ENCODE measurements around the gene WDR91. TPM values are rescaled to one million over a fixed set of nuclear protein-coding genes. Genes with fewer than 3 reads are reported as not detected.
A peak's percentile ranks its signal among the peaks of the same experiment; 100 is the strongest.

The WDR91 gene
- total RNA-seq, 2 experiments from 2014 or later: 10.7 to 11.6 TPM

DNA sequence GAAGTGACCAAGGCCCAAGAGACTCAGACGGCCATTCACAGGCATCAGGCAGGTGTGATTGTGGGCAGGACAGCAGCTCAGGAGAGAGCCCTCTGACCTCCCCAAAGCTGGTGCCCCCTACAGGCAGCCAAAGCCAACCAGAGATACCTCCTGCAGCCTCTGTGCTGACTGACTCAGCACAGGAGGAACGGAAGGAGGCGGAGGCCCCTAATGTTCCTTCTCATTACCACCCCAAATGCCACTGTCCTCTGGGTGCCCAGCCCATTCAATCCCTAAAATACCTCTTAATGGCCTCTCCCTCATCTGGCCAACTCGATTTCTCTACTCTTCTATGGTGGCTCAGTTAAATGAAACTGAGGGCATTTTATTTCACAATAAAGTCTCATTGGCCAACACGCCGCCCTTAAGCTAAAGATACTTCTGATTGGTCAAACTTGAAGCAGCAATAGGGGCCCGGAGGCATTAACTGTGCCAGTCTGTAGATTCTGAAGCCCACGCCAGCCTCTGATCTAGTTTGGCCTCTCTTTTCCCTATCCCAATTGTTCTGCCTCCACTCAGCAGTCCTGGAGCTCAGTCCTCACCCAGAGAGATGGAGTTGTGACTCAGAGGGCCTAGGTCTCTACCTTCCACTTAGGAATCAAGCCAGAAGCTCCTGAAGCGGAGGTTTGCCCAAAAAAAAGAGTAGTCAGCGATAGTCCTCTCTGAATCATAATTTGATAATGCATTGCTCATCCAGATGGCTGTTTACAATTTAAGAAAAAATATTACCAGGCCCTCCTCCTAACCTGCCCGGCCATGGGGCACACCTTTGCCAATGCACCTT lies 42.0 kb downstream of the WDR91 start:
- Mint-ChIP-seq H3K27ac (peak overlapping the region; percentile 93), H3K9me3 (no peaks in the 10 kb centered on the region), H3K4me3 (peak overlapping the region; percentile 87), H3K36me3 (ENCODE audit: low read depth) (peaks cover 54% of the 10 kb centered on the region), H3K4me1 (peaks cover 51% of the 10 kb centered on the region), H3K27me3 (no peaks in the 10 kb centered on the region)
- POLR2A ChIA-PET: interaction anchor here (0.6 to 9.1 kb wide), 12 partner anchors 10 to 524 kb away, joined by 3 to 181 read pairs (median 5); partner anchors contain the start of genes AGBL3, BPGM, TMEM140 and WDR91
- CTCF ChIA-PET: interaction anchor here (0.6 to 5.0 kb wide), 17 partner anchors 9 to 537 kb away, joined by 3 to 88 read pairs (median 4); partner anchors contain the start of genes AGBL3, BPGM, TMEM140 and WDR91
- DNase-seq: peak; percentile 75

DNA sequence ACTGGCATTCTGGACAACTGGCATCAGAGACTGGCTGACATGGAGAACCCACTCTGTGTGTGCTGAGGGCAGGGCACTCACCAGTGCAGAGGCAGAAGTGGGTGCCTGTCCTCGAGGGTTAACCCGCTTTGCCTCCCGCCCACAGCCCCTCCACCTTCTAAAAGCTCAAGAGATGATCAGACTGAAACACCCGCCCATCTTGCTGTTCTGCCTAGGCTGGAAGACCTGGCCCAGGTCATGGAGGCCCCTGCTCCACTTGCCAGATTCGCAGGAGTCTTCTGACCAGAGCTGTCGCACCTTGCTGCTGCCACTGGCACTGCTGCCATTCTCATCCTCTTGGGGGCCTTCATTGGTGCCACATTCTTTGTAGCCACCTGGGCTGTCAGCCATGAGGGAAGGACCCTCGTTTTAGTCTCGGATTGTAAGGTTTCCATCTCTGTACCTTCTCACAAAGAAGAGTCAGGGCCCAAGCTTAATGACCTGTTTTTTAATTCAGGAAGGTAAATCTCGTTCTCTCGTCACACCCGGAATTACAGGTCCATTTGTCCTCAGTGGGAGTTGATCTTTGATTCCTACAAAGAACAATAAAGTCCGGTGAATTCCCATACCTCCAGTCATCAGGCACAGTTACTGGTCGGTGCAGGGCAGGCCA lies 42.7 kb downstream of the WDR91 start:
- DNase-seq: peak; percentile 15
- peaks cover 56% of the 10 kb centered on the region for H3K4me1 Mint-ChIP-seq
- peak overlapping the region; percentile 87 for H3K4me3 Mint-ChIP-seq
- POLR2A ChIA-PET: interaction anchor here (1.3 to 9.1 kb wide), 7 partner anchors 9 to 182 kb away, joined by 5 to 181 read pairs (median 5); partner anchors contain the start of genes AGBL3, TMEM140 and WDR91
- H3K9me3 Mint-ChIP-seq: no peaks in the 10 kb centered on the region
- peaks cover 61% of the 10 kb centered on the region for H3K36me3 Mint-ChIP-seq (ENCODE audit: low read depth)
- H3K27me3 Mint-ChIP-seq: no peaks in the 10 kb centered on the region
- CTCF ChIA-PET: interaction anchor here (0.7 to 5.0 kb wide), 12 partner anchors 8 to 536 kb away, joined by 3 to 88 read pairs (median 6); partner anchors contain the start of genes AGBL3, BPGM, TMEM140 and WDR91
- peak overlapping the region; percentile 93 for H3K27ac Mint-ChIP-seq

DNA sequence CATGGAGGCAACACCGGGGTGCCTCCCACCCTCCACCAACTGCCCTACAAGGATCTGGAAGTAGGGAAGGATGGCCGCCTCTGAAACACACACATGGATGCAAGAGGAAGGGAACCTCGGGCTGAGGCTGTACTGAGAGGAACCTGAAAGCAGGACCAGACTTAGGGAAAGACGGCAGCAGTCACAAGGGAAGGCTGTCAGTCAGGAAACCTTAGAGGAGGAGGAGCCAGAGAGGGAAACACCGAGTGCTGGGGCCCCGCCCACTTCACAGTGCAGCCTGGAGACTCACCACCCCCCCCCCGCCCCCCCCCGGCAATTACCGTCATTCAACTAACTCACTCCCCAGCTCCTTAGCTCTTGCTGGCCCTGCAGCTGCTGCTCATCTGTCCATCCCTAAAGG lies 43.3 kb downstream of the WDR91 start:
- H3K9me3 Mint-ChIP-seq: peaks cover under 1% of the 10 kb centered on the region

DNA sequence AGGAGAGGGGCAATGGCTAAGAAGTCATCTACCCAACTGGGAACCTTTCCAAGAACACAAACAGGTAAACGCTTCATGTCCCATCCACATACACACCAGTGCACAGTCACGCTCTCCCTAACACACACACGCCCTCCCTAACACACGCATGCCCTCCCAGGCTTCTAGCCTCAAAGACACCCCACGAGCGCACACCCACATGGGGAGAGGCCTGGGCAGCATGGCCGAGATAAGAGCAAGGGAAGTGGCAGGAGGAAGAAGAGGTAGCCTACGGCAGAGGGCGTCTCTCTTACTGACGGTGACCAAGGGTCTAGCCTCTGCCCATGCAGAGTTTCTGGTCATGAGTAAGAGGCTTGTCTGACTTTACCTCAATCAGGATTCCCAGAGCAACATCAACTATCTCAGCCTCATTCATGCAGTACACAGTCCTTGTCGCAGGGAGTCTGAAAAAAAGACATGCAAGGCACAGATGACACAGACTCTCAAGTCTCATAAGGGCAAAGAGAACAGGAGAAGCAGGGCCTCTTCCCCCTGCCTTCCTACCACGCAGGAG lies 43.9 kb downstream of the WDR91 start:
- Mint-ChIP-seq H3K4me3 (no peak overlapping the region), H3K27ac (peak overlapping the region; percentile 55), H3K4me1 (peaks cover 58% of the 10 kb centered on the region), H3K9me3 (peaks cover 5% of the 10 kb centered on the region), H3K36me3 (ENCODE audit: low read depth) (peaks cover 67% of the 10 kb centered on the region), H3K27me3 (no peaks in the 10 kb centered on the region)
- ChIA-PET POLR2A (interaction anchor here (4.6 to 9.1 kb wide), 2 partner anchors 8 to 18 kb away, joined by 53 to 181 read pairs; partner anchors contain the start of gene TMEM140), CTCF (interaction anchor here (0.6 to 5.0 kb wide), 3 partner anchors 19 to 181 kb away, joined by 3 to 88 read pairs (median 58); partner anchors contain the start of genes AGBL3 and TMEM140)
- no peak for DNase-seq

More for the DNA sequence above, 43.3 kb downstream of the WDR91 start:
- no peaks in the 10 kb centered on the region for H3K27me3 Mint-ChIP-seq
- peak overlapping the region; percentile 93 for H3K27ac Mint-ChIP-seq
- peaks cover 56% of the 10 kb centered on the region for H3K4me1 Mint-ChIP-seq
- peak; percentile 26 for DNase-seq
- H3K36me3 Mint-ChIP-seq (ENCODE audit: low read depth): peaks cover 62% of the 10 kb centered on the region
- peak overlapping the region; percentile 32 for H3K4me3 Mint-ChIP-seq
- ChIA-PET POLR2A (interaction anchor here (3.5 to 9.1 kb wide), 3 partner anchors 9 to 43 kb away, joined by 26 to 181 read pairs (median 53); partner anchors contain the start of genes TMEM140 and WDR91), CTCF (interaction anchor here (1.1 to 5.0 kb wide), 6 partner anchors 7 to 522 kb away, joined by 3 to 88 read pairs (median 28); partner anchors contain the start of genes AGBL3, BPGM, TMEM140 and WDR91)

DNA sequence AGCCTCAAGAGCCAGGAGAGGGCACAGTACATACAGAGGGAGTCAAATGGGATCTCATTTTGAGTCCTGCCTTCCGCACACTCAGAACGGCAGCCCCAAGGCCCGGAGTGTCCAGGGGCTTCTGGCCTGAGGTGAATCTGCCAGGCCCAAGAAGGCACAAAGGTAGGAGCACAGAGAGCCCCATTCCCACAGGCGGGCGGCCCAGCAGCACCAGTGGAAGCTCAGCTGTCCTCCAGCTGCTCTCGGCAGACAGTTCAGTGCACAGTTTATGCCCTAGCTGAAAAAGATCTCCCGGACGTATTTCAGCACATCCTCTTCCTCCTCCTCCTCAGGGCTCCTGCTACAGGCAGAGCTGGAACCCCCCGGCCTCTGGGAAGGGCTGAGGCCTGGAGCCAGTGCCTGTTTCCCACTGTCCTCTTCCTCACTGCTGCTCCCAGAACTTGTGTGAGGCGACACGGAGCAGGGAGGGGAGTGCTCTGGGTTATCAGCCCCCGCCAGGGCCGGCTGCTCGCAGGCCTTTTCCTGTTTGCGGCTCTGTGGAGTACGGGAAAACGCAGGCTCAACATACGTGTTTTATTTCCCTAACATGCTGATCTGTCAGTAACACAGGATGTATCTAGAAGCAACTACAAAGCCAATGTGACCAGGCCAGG lies 44.9 kb downstream of the WDR91 start:
- Mint-ChIP-seq H3K36me3 (ENCODE audit: low read depth) (peaks cover 77% of the 10 kb centered on the region), H3K4me1 (peaks cover 56% of the 10 kb centered on the region), H3K27me3 (no peaks in the 10 kb centered on the region), H3K4me3 (no peak overlapping the region), H3K27ac (peak overlapping the region; percentile 19), H3K9me3 (peaks cover 11% of the 10 kb centered on the region)
- POLR2A ChIA-PET: interaction anchor here (0.6 to 9.1 kb wide), 3 partner anchors 9 to 32 kb away, joined by 3 to 181 read pairs (median 4); partner anchors contain the start of gene TMEM140
- CTCF ChIA-PET: interaction anchor here (0.6 kb wide), 1 partner anchor 22 kb away, joined by 3 read pairs; no protein-coding TSS in a partner anchor
- no peak for DNase-seq

DNA sequence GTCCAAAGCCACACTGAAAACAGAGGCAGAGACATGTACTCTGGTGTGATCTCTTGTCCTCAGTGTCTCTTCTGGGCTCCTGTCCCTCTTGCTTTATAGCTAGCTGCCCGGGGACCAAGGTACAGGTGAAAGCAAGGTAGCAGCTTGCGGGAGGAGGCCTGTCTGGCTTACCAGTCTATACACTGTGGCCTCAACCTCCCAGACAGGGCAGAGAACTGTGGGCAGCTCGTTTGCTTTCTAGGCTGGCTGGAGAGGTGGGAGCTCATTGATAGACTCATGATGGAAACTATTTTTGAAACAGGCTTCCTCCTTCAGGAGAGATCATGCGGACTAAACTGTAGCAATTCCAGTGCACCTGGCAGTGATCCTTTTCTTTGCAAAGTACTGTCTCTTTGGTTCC lies 45.5 kb downstream of the WDR91 start:
- Mint-ChIP-seq H3K27ac (no peak overlapping the region), H3K27me3 (no peaks in the 10 kb centered on the region), H3K4me1 (peaks cover 60% of the 10 kb centered on the region), H3K4me3 (no peak overlapping the region), H3K9me3 (peaks cover 11% of the 10 kb centered on the region), H3K36me3 (ENCODE audit: low read depth) (peaks cover 83% of the 10 kb centered on the region)
- CTCF ChIA-PET: no interaction called here
- no peak for DNase-seq
- POLR2A ChIA-PET: interaction anchor here (0.6 to 9.1 kb wide), 3 partner anchors 8 to 32 kb away, joined by 3 to 181 read pairs (median 4); partner anchors contain the start of gene TMEM140

DNA sequence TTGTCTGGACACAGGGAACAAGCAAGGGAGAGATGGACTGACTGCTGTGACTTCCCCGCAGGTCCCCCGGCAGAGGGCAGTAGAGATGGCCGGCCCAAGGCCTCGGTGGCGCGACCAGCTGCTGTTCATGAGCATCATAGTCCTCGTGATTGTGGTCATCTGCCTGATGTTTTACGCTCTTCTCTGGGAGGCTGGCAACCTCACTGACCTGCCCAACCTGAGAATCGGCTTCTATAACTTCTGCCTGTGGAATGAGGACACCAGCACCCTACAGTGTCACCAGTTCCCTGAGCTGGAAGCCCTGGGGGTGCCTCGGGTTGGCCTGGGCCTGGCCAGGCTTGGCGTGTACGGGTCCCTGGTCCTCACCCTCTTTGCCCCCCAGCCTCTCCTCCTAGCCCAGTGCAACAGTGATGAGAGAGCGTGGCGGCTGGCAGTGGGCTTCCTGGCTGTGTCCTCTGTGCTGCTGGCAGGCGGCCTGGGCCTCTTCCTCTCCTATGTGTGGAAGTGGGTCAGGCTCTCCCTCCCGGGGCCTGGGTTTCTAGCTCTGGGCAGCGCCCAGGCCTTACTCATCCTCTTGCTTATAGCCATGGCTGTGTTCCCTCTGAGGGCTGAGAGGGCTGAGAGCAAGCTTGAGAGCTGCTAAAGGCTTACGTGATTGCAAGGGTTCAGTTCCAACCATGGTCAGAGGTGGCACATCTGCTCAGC lies 46.8 kb downstream of the WDR91 start:
- H3K4me1 Mint-ChIP-seq: peaks cover 67% of the 10 kb centered on the region
- H3K36me3 Mint-ChIP-seq (ENCODE audit: low read depth): peaks cover 93% of the 10 kb centered on the region
- no peak overlapping the region for H3K27ac Mint-ChIP-seq
- no peaks in the 10 kb centered on the region for H3K27me3 Mint-ChIP-seq
- peaks cover 11% of the 10 kb centered on the region for H3K9me3 Mint-ChIP-seq
- H3K4me3 Mint-ChIP-seq: no peak overlapping the region
- ChIA-PET CTCF (interaction anchor here (0.6 kb wide), 1 partner anchor 17 kb away, joined by 3 read pairs; the partner anchor contains the start of gene TMEM140), POLR2A (interaction anchor here (0.9 to 9.1 kb wide), 2 partner anchors 10 to 15 kb away, joined by 3 to 181 read pairs; partner anchors contain the start of gene TMEM140)
- DNase-seq: no peak

DNA sequence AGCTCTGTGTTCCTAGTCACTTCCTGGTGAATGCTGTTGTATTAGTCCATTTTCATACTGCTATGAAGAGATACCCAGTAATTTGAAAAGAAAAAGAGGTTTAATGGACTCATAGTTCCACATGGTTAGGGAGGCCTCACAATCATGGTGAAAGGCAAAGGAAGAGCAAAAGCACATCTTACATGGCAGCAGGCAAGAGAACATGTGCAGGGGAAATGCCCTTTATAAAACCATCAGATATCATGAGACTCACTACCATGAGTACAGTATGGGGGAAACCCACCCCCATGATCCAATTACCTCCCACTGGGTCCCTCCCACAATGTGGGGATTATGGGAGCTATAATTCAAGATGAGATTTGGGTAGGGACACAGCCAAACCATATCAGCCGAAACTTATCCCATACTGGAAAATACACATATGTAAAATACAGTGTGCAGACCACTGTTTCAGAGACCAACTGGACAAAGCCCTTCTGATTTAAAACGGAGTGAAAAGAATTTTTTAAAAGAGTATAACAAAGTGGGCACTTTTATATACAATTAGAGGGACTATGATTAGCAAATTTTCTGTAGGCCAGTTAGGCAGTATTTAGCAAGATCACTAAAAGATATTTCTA lies 48.8 kb downstream of the WDR91 start:
- ChIA-PET CTCF (no interaction called here), POLR2A (interaction anchor here (7.1 kb wide), 2 partner anchors 7 to 13 kb away, joined by 53 to 90 read pairs; partner anchors contain the start of genes CYREN and TMEM140)

DNA sequence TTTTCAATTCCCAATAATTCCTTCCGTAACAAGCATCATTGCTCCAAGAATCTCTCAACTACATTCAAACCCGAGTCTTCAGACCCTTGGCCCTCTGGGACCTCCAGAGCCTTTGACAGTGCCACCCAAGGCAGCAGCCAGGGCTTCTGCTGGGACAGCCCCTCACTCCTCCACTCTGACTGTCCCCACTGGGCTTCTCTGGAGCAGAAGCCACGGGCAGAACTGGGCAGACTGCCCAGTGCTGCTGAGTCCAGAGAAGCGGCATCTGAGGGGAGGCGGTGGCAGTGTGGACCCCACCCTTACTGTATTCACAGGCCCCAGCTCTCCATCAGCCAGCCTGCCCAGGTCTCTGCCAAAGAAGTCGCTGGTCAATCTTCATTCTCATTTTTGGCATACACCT lies 49.7 kb downstream of the WDR91 start:
- Mint-ChIP-seq H3K27me3 (no peaks in the 10 kb centered on the region), H3K36me3 (ENCODE audit: low read depth) (peaks cover 94% of the 10 kb centered on the region), H3K4me1 (peaks cover 58% of the 10 kb centered on the region), H3K9me3 (peaks cover 20% of the 10 kb centered on the region), H3K27ac (peak overlapping the region; percentile 83), H3K4me3 (no peak overlapping the region)
- ChIA-PET CTCF (interaction anchor here (1.2 to 2.8 kb wide), 2 partner anchors 8 to 175 kb away, joined by 6 to 31 read pairs; partner anchors contain the start of genes AGBL3 and CYREN), POLR2A (interaction anchor here (7.1 kb wide), 2 partner anchors 8 to 12 kb away, joined by 53 to 90 read pairs; partner anchors contain the start of genes CYREN and TMEM140)
- DNase-seq: no peak

More for the DNA sequence above, 48.8 kb downstream of the WDR91 start:
- Mint-ChIP-seq H3K9me3 (peaks cover 15% of the 10 kb centered on the region), H3K4me3 (no peak overlapping the region), H3K27me3 (no peaks in the 10 kb centered on the region), H3K36me3 (ENCODE audit: low read depth) (peaks cover 94% of the 10 kb centered on the region), H3K27ac (no peak overlapping the region), H3K4me1 (peaks cover 60% of the 10 kb centered on the region)
- DNase-seq: no peak

DNA sequence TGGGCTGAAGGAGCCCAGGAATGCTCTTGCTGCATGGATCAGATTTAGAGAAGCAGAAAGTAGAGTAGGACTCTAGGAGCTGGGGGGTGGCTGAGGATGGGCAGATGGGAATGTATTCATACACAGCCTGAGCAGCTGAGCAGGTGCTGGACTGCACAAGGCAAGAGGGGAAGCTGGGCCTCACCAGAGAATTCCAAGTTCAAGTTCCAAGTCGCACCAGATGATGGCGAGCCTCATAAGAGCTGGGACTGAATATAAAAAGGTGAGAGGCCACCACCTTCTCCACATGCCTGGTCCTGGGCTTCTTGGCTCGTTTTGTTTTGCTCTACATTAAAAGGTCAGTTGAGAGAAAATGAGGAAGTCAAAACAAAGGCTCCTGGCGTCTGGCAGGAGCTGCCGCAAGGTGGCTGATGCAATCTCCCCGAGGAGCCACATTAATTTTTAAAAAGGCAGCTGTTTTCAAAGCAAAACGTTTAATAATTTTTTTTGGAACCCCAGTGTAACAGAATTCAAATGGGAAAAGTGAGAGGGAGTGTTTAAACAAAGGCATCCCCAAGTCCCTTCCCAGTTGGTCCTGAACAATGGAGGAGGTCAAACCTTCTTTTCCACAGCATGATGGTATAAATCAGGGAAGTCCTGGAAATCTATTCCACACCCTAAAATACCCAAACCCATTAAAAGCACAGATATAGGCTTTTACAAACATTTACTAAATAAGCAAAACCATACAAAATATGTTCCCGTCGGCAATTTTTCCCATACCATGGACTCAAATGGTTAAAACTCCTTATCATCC lies 50.3 kb downstream of the WDR91 start:
- H3K27me3 Mint-ChIP-seq: no peaks in the 10 kb centered on the region
- H3K9me3 Mint-ChIP-seq: peaks cover 27% of the 10 kb centered on the region
- no peak overlapping the region for H3K4me3 Mint-ChIP-seq
- POLR2A ChIA-PET: interaction anchor here (7.1 kb wide), 2 partner anchors 9 to 12 kb away, joined by 53 to 90 read pairs; partner anchors contain the start of genes CYREN and TMEM140
- peak overlapping the region; percentile 83 for H3K27ac Mint-ChIP-seq
- H3K4me1 Mint-ChIP-seq: peaks cover 57% of the 10 kb centered on the region
- CTCF ChIA-PET: interaction anchor here (1.0 to 2.8 kb wide), 5 partner anchors 9 to 176 kb away, joined by 3 to 31 read pairs (median 6); partner anchors contain the start of genes AGBL3, CYREN and TMEM140
- H3K36me3 Mint-ChIP-seq (ENCODE audit: low read depth): peaks cover 94% of the 10 kb centered on the region
- no peak for DNase-seq
